Measurements from ENCODE around the gene VPS35. TPM values are rescaled to one million over a fixed set of nuclear protein-coding genes. Genes with fewer than 3 reads are reported as not detected.

VPS35 gene
- polyA plus RNA-seq, 1 donor from 2014 or later = 155 TPM

GRCh38 chr16:46662123-46662522 lies 26.9 kb downstream of the VPS35 start:
- no peaks in the 10 kb centered on the region for H3K27me3 ChIP-seq (ENCODE audit: insufficient read depth, low read depth, low read length)

GRCh38 chr16:46658925-46659324 lies 30.1 kb downstream of the VPS35 start:
- Histone ChIP-seq H3K9me2 (ENCODE audit: insufficient read depth, low read length) (no peaks in the 10 kb centered on the region), H3K9me3 (ENCODE audit: low read length) (no peaks in the 10 kb centered on the region), H3K4me2 (ENCODE audit: low read length) (no peak overlapping the region), H3K79me2 (replicated peaks; ENCODE audit: insufficient read depth, low read length) (no peaks in the 10 kb centered on the region), H3K27me3 (ENCODE audit: insufficient read depth, low read depth, low read length) (no peaks in the 10 kb centered on the region), H3K4me3 (ENCODE audit: low read length) (no peak overlapping the region), H3K36me3 (ENCODE audit: insufficient read depth, low read length) (peaks cover 5% of the 10 kb centered on the region), H4K20me1 (ENCODE audit: insufficient read depth) (no peaks in the 10 kb centered on the region), H3K9ac (ENCODE audit: low read length) (no peak overlapping the region), H3K27ac (ENCODE audit: low read length) (no peak overlapping the region), H2AFZ (ENCODE audit: low read depth, low read length) (no peak overlapping the region), H3F3A (ENCODE audit: insufficient read depth, low read length, poor library complexity, severe bottlenecking) (no peaks in the 10 kb centered on the region)
- TF ChIP-seq SMC3 (conservative IDR thresholded peaks at IDR 0.05; ENCODE audit: poor library complexity) (no peak), CTCF (IDR thresholded peaks at IDR 0.05; ENCODE audit: poor library complexity, severe bottlenecking) (no peak), EZH2 (IDR thresholded peaks at IDR 0.05; ENCODE audit: borderline replicate concordance, insufficient read depth, low read length, poor library complexity, severe bottlenecking) (no peak), TAF1 (IDR thresholded peaks at IDR 0.05; ENCODE audit: low read depth) (no peak), POLR2AphosphoS5 (IDR thresholded peaks at IDR 0.05) (no peak), REST (IDR thresholded peaks at IDR 0.05; ENCODE audit: borderline replicate concordance) (no peak), EP300 (conservative IDR thresholded peaks at IDR 0.05; ENCODE audit: poor library complexity, severe bottlenecking) (no peak)

More at GRCh38 chr16:46662123-46662522, 26.9 kb downstream of the VPS35 start:
- no peak overlapping the region for H3K9ac ChIP-seq (ENCODE audit: low read length)
- no peak overlapping the region for H3K4me2 ChIP-seq (ENCODE audit: low read length)
- H3K9me3 ChIP-seq (ENCODE audit: low read length) = no peaks in the 10 kb centered on the region
- H2AFZ ChIP-seq (ENCODE audit: low read depth, low read length) = no peak overlapping the region
- H3K36me3 ChIP-seq (ENCODE audit: insufficient read depth, low read length) = peaks cover 11% of the 10 kb centered on the region
- no peaks in the 10 kb centered on the region for H3K9me2 ChIP-seq (ENCODE audit: insufficient read depth, low read length)
- H3K79me2 ChIP-seq (replicated peaks; ENCODE audit: insufficient read depth, low read length) = no peaks in the 10 kb centered on the region
- H3K4me3 ChIP-seq (ENCODE audit: low read length) = no peak overlapping the region
- H3K27ac ChIP-seq (ENCODE audit: low read length) = no peak overlapping the region
- H3F3A ChIP-seq (ENCODE audit: insufficient read depth, low read length, poor library complexity, severe bottlenecking) = no peaks in the 10 kb centered on the region
- TF ChIP-seq POLR2AphosphoS5 (IDR thresholded peaks at IDR 0.05) (no peak), TAF1 (IDR thresholded peaks at IDR 0.05; ENCODE audit: low read depth) (no peak), SMC3 (conservative IDR thresholded peaks at IDR 0.05; ENCODE audit: poor library complexity) (no peak), MXI1 (conservative IDR thresholded peaks at IDR 0.05; ENCODE audit: poor library complexity, severe bottlenecking) (no peak), CTCF (IDR thresholded peaks at IDR 0.05; ENCODE audit: poor library complexity, severe bottlenecking) (no peak), REST (IDR thresholded peaks at IDR 0.05; ENCODE audit: borderline replicate concordance) (no peak), EP300 (conservative IDR thresholded peaks at IDR 0.05; ENCODE audit: poor library complexity, severe bottlenecking) (no peak), EZH2 (IDR thresholded peaks at IDR 0.05; ENCODE audit: borderline replicate concordance, insufficient read depth, low read length, poor library complexity, severe bottlenecking) (no peak), RAD21 (conservative IDR thresholded peaks at IDR 0.05) (no peak)
- H4K20me1 ChIP-seq (ENCODE audit: insufficient read depth) = no peaks in the 10 kb centered on the region
